NB4 (cell line): Measurements from ENCODE around the gene GMDS.

Source experiments
- CTCF ChIP-seq: IDR thresholded peaks from one replicate; pipeline ENCODE4 v1.5.1; 2012; ENCODE audit warnings: low read depth, low read length
- MAX ChIP-seq: IDR thresholded peaks from 2 replicates; pipeline ENCODE4 v1.6.1; 2011; ENCODE audit warnings: low read depth, low read length
- MYC ChIP-seq: IDR thresholded peaks from 2 replicates; pipeline ENCODE4 v1.6.1; 2011; ENCODE audit warnings: low read depth, low read length
- POLR2A ChIP-seq: IDR thresholded peaks from 2 replicates; pipeline ENCODE4 v1.6.1; 2011; ENCODE audit warnings: mild to moderate bottlenecking; ENCODE audit not compliant: insufficient read length; ENCODE audit errors: extremely low read depth

DNA sequence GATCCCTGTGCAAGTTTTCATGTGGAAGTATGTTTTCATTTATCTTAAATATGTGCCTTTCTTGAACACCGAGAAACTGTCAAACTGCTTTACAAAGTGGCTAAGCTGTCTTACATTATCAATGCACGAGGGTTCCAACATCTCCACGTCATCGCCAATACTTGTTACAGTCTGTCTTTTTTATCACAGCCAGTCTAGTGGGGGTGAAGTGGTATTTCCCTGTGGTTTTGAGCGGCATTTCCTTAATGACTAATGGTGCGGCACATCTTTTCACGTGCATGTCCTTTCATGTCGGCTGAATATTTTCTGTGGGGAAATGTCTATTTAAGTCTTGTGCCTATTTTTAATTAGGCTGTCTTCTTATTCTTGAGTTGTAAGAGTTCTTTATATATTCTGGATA is 355.3 kb downstream of the GMDS start:
- no peak for TF ChIP-seq CTCF
- TF ChIP-seq POLR2A = no peak
- TF ChIP-seq MAX = no peak
- no peak for TF ChIP-seq MYC
